GM18909 (cell line): ENCODE data around the gene FAM156A.
"Not testable (repeated sequence)": the region's sequence is repeated elsewhere in the genome, so short reads cannot be mapped to it uniquely, and the experiment has no call there.

Source experiments
- ATAC-seq: cut with Tn5 transposase; IDR thresholded peaks from one replicate; pipeline ENCODE4 v1.9.1; 2021; ENCODE audit warnings: mild to moderate bottlenecking; ENCODE audit not compliant: unreplicated experiment, poor library complexity

The FAM156A gene

DNA sequence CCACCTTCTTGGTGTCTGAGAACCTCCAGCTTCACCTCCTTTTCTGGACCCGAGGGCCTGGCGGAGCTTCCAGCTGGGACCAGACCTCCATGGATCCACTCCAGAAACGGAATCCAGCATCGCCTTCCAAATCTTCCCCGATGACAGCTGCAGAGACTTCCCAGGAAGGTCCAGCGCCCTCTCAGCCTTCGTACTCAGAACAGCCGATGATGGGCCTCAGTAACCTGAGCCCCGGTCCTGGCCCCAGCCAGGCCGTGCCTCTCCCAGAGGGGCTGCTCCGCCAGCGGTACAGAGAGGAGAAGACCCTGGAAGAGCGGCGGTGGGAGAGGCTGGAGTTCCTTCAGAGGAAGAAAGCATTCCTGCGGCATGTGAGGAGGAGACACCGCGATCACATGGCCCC, 51.2 kb downstream of the FAM156A start:
- not testable (repeated sequence) for ATAC-seq

DNA sequence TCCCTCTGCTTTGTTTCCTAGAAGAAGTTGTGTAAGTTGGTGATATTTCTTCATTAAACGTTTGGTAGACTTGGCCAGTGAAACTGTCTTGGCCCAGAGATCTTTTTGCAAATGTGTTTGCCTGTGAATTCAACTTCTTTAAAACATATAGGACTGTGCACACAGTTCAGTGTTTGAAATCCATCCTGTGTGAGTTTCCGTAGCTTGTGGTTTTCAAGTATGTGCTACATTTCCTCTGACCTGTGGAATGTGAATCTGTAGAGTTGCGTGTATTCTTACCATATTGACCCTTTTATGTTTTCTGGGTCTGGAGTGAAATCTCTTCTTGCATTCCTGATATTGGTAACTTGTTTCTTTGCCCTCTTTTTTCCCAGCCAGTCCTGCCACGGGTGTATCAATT, 52.2 kb downstream of the FAM156A start:
- not testable (repeated sequence) for ATAC-seq

DNA sequence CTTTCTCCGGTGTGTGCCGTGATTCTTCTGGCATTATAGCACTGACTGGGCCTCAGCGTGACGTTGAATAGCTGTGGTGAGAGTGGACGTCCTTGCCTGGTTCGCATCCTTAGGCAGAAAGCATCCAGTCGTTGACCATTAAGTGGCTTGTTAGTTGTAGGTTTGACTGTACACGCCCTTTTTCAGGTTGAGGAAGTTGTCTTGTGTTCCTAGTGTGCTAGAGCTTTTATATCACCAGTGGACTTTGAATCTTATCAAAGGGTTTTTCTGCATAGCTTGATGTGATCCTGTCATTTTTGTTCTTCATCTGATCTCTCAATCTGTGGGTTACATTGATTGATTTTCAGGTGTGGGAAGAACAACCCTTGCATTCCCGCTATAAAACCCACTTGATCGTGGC, 52.8 kb downstream of the FAM156A start:
- not testable (repeated sequence) for ATAC-seq
